Cardiac fibroblast (primary cell): ENCODE results near the gene UBL4B.

Experiments
- DNase-seq, 2 donors: peaks; one replicate each; pipeline versions ENCODE4 v3.0.0 to v3.0.0-alpha.2; 2010; ENCODE audit warnings: low read depth in 2 of 2
- H3K4me3 ChIP-seq, 2 donors: replicated peaks in 1 of 2; 1 replicate in 1 of 2; 2 replicates in 1 of 2; pipeline ENCODE4 v1.5.1; 2011; ENCODE audit warnings: low read depth in 2 of 2, low read length in 2 of 2, mild to moderate bottlenecking in 2 of 2, moderate library complexity in 1 of 2
- CTCF ChIP-seq: IDR thresholded peaks from one replicate; pipeline ENCODE4 v1.5.1; 2011; ENCODE audit warnings: low read depth, mild to moderate bottlenecking, low read length, inconsistent platforms

The UBL4B gene

GRCh38 chr1:110112143-110112542, at the start of gene UBL4B:
Gene UBL4B, plus strand, starts transcription at chr1:110112443. Its CDS starts 92 bp downstream, at chr1:110112535.
- no peak for DNase-seq
- H3K4me3 ChIP-seq: no peak within 1 kb of the TSS
- TF ChIP-seq CTCF: no peak

GRCh38 chr1:110062612-110063011, 49.6 kb upstream of the UBL4B start:
- TF ChIP-seq CTCF: no peak
- DNase-seq: no peak
- no peak overlapping the region for H3K4me3 ChIP-seq

- no peak overlapping the region for H3K4me3 ChIP-seq
- no peak for DNase-seq
- no peak for TF ChIP-seq CTCF
Observed at GRCh38 chr1:110063781-110064180, 48.5 kb upstream of the UBL4B start.

- no peak for DNase-seq
- H3K4me3 ChIP-seq: no peak overlapping the region
- TF ChIP-seq CTCF: no peak
Observed at GRCh38 chr1:110064576-110065337, 47.5 kb upstream of the UBL4B start.

GRCh38 chr1:110065841-110066240, 46.4 kb upstream of the UBL4B start:
- H3K4me3 ChIP-seq: no peak overlapping the region
- TF ChIP-seq CTCF: no peak
- DNase-seq: no peak

GRCh38 chr1:110067479-110067892, 44.8 kb upstream of the UBL4B start:
- TF ChIP-seq CTCF: no peak

More at GRCh38 chr1:110067479-110067892, 44.8 kb upstream of the UBL4B start:
- H3K4me3 ChIP-seq: no peak overlapping the region
- no peak for DNase-seq
